GM23338 (cell line): Measurements from ENCODE around the gene SNX9. TPM values are rescaled to one million over a fixed set of nuclear protein-coding genes. Genes with fewer than 3 reads are reported as not detected.

ENCODE experiments used
- ATAC-seq: fragments of 200-7000 bp; cut with Tn5 transposase; 3 replicates; pipeline ENCODE4 v1.9.1; 2020
- DNase-seq: peaks from one replicate; pipeline ENCODE4 v3.0.0-alpha.2; 2015; ENCODE audit warnings: low spot score
- H2AFZ ChIP-seq: fragments of 200-600 bp; sonication (generic); 2 replicates; pipeline ENCODE4 v1.8.0; 2016; ENCODE audit warnings: antibody characterized with exemption, mild to moderate bottlenecking, moderate library complexity
- H3F3A ChIP-seq: fragments of 200-600 bp; sonication (generic); replicated peaks from 2 replicates; pipeline ENCODE4 v1.8.0; 2017; ENCODE audit warnings: antibody characterized with exemption, mixed run types, low read depth
- H3K27ac ChIP-seq: fragments of 200-600 bp; sonication (generic); 2 replicates; pipeline ENCODE4 v1.6.1; 2016; ENCODE audit warnings: low read depth
- H3K27me3 ChIP-seq: fragments of 200-600 bp; sonication (generic); 2 replicates; pipeline ENCODE4 v1.8.0; 2016; ENCODE audit warnings: mild to moderate bottlenecking, mixed run types, moderate library complexity; ENCODE audit not compliant: insufficient read depth
- H3K36me3 ChIP-seq: fragments of 200-600 bp; sonication (generic); 2 replicates; pipeline ENCODE4 v1.8.0; 2016; ENCODE audit warnings: mild to moderate bottlenecking; ENCODE audit not compliant: insufficient read depth
- H3K4me1 ChIP-seq: fragments of 200-600 bp; sonication (generic); 2 replicates; pipeline ENCODE4 v1.8.0; 2016; ENCODE audit warnings: mild to moderate bottlenecking, moderate library complexity; ENCODE audit not compliant: insufficient read depth
- H3K4me2 ChIP-seq: fragments of 200-600 bp; sonication (generic); 2 replicates; pipeline ENCODE4 v1.7.1; 2017; ENCODE audit warnings: mixed run types
- H3K4me3 ChIP-seq: fragments of 200-600 bp; sonication (generic); 2 replicates; pipeline ENCODE4 v1.6.1; 2016; ENCODE audit warnings: mixed run types
- H3K79me2 ChIP-seq: fragments of 200-600 bp; sonication (generic); replicated peaks from 2 replicates; pipeline ENCODE4 v1.8.0; 2017; ENCODE audit warnings: mild to moderate bottlenecking; ENCODE audit not compliant: insufficient read depth
- H3K9me2 ChIP-seq: fragments of 200-600 bp; sonication (generic); 2 replicates; pipeline ENCODE4 v1.8.0; 2017; ENCODE audit not compliant: insufficient read depth
- H4K20me1 ChIP-seq: fragments of 200-600 bp; sonication (generic); replicated peaks from 2 replicates; pipeline ENCODE4 v1.8.0; 2017; ENCODE audit warnings: mild to moderate bottlenecking; ENCODE audit not compliant: insufficient read depth
- H3K27ac Mint-ChIP-seq: 2 replicates; pipeline ENCODE4 v1.8.0; 2020; ENCODE audit warnings: inconsistent platforms, mild to moderate bottlenecking, moderate library complexity, mixed read lengths
- H3K27me3 Mint-ChIP-seq: 3 replicates; pipeline ENCODE4 v1.8.0; 2022; ENCODE audit warnings: low read depth, mild to moderate bottlenecking, moderate library complexity, mixed read lengths, inconsistent platforms; ENCODE audit not compliant: insufficient read depth, poor library complexity
- H3K36me3 Mint-ChIP-seq: 3 replicates; pipeline ENCODE4 v1.8.0; 2021; ENCODE audit warnings: low read depth, mild to moderate bottlenecking, inconsistent platforms, moderate library complexity, mixed read lengths
- H3K4me1 Mint-ChIP-seq: 3 replicates; pipeline ENCODE4 v1.8.0; 2020; ENCODE audit warnings: mild to moderate bottlenecking, inconsistent platforms, mixed read lengths
- H3K4me3 Mint-ChIP-seq: 3 replicates; pipeline ENCODE4 v1.8.0; 2021; ENCODE audit warnings: moderate library complexity, mild to moderate bottlenecking, inconsistent platforms, mixed read lengths
- H3K9me3 Mint-ChIP-seq: 3 replicates; pipeline ENCODE4 v1.8.0; 2020; ENCODE audit warnings: moderate library complexity, mild to moderate bottlenecking, inconsistent platforms, mixed read lengths
- ETS1 ChIP-seq: IDR thresholded peaks from 2 replicates; pipeline ENCODE4 v1.6.1; 2016; ENCODE audit warnings: antibody characterized with exemption
- EZH2 ChIP-seq: fragments of 200-600 bp; sonication (generic); IDR thresholded peaks from one replicate; pipeline ENCODE4 v1.8.0; 2017; ENCODE audit warnings: antibody characterized with exemption, mild to moderate bottlenecking, low read depth; ENCODE audit not compliant: unreplicated experiment
- EZH2phosphoT487 ChIP-seq: fragments of 200-600 bp; sonication (generic); IDR thresholded peaks from one replicate; pipeline ENCODE4 v1.8.1; 2018; ENCODE audit warnings: antibody characterized with exemption; ENCODE audit not compliant: unreplicated experiment
- NANOG ChIP-seq: IDR thresholded peaks from 2 replicates; pipeline ENCODE4 v1.6.1; 2016; ENCODE audit warnings: antibody characterized with exemption, borderline replicate concordance
- POLR2AphosphoS5 ChIP-seq: IDR thresholded peaks from 2 replicates; pipeline ENCODE4 v1.6.1; 2016; ENCODE audit warnings: antibody characterized with exemption, low read depth
- REST ChIP-seq: IDR thresholded peaks from one replicate; pipeline ENCODE4 v1.6.1; 2018; ENCODE audit warnings: antibody characterized with exemption; ENCODE audit not compliant: unreplicated experiment
- ZNF462 ChIP-seq: fragments of 250-450 bp; sonication (Bioruptor Pico); IDR thresholded peaks from 2 replicates; pipeline ENCODE4 v1.5.0; 2020; ENCODE audit warnings: mild to moderate bottlenecking, moderate library complexity
- polyA plus RNA-seq: library from polyadenylated mRNA; unstranded; fragments of >200 nt; fragmentation: Nextera tagmentation; extraction: Ambion mirVana; gene quantifications from 2 replicates; pipeline ENCODE4 v1.2.1, GENCODE V29; 2016
- total RNA-seq: library from RNA; depleted of rRNA; stranded (reverse); fragments of >200 nt; shearing (Covaris generic); gene quantifications from 2 replicates; pipeline ENCODE4 v1.2.3, GENCODE V29; 2014

SNX9 gene
- total and polyA plus RNA-seq, 2 experiments from 2014 or later, result 18.4 to 23.3 TPM

GRCh38 chr6:157953580-157954091 lies 130.6 kb downstream of the SNX9 start:
- H3K4me2 ChIP-seq, result no peak overlapping the region
- DNase-seq, result no peak
- no peak for ATAC-seq

More at GRCh38 chr6:157953580-157954091, 130.6 kb downstream of the SNX9 start:
- no peak overlapping the region for H3K27ac ChIP-seq
- H3K79me2 ChIP-seq, result no peaks in the 10 kb centered on the region
- H3K4me3 ChIP-seq, result no peak overlapping the region
- 0 out of 2 replicates have a peak, but pooled peaks cover 10% of the 10 kb centered on the region for H3K4me1 ChIP-seq
- peaks cover 4% of the 10 kb centered on the region for H3K27me3 Mint-ChIP-seq
- no peaks in the 10 kb centered on the region; the same call in 1 of the 2 replicates for H3K36me3 ChIP-seq
- no peak for TF ChIP-seq EZH2phosphoT487
- no peak for TF ChIP-seq ZNF462 (CRISPR knock-in tag)
- TF ChIP-seq NANOG, result no peak
- no peak for TF ChIP-seq EZH2
- no peak for TF ChIP-seq REST
- no peak for TF ChIP-seq POLR2AphosphoS5
- no peak for TF ChIP-seq ETS1
- H3K36me3 Mint-ChIP-seq, result peaks cover 9% of the 10 kb centered on the region
- H3K9me3 Mint-ChIP-seq, result peaks cover 25% of the 10 kb centered on the region
- H3K9me2 ChIP-seq, result no peaks in the 10 kb centered on the region
- H3K4me1 Mint-ChIP-seq, result peaks cover 9% of the 10 kb centered on the region
- H2AFZ ChIP-seq, result no peak overlapping the region
- H3K27ac Mint-ChIP-seq, result no peak overlapping the region
- no peaks in the 10 kb centered on the region for H3F3A ChIP-seq
- no peaks in the 10 kb centered on the region for H3K27me3 ChIP-seq
- H4K20me1 ChIP-seq, result no peaks in the 10 kb centered on the region
- H3K4me3 Mint-ChIP-seq, result no peak overlapping the region
